ENCODE data around the gene HMOX1.
A peak's percentile ranks its signal among the peaks of the same experiment; 100 is the strongest.

The HMOX1 gene

DNA sequence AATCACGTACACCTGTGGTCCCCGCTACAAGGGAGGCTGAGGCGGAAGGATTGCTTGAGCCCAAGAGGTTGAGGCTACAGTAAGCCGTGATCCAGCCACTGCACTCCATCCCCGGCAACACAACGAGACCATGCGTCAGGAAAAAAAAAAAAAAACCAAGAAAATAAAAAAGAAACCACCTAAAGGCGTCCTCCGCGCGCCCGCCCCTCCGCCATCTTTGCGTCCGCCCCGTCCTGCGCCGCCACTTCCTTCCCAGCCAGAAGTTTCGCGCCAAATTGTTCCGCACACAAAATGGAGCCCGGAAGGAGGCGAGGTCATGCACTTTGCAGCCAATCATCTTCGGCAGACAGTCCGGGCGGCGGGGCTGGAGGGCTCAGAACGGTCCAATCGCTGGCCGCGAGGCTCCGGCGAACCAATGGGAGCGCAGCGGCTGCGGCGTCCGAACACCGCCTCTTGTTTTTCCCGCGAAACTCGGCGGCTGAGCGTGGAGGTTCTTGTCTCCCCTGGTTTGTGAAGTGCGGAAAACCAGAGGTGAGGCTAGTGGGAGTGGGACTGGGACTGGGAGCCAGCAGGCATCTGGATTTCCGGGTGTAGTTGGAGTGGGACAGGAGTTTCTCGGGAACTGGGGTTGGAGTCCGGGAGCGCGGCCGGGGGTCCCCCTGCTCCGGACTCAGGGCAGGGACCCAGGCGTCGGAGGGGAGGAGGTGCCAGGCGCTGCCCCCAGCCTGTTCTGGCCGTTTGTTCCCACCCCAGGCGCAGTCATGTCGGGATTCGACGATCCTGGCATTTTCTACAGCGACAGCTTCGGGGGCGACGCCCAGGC, 19.0 kb downstream of the HMOX1 start, which contains the start of gene MCM5:
Gene MCM5, plus strand, starts transcription at position 463 of the 823 bp plus-strand sequence. Its CDS starts 299 bp downstream, at position 762.
- Histone ChIP-seq H4K20me1 (ENCODE audit: insufficient read depth, low read length, poor library complexity, severe bottlenecking) (peaks cover 32% of the 10 kb centered on the region), H3F3A (ENCODE audit: low read depth) (no peaks in the 10 kb centered on the region), H2AFZ (ENCODE audit: low read length) (peak within 1 kb of the TSS; percentile 92), H3K4me1 (ENCODE audit: insufficient read depth, low read length, poor library complexity, severe bottlenecking) (peaks cover 38% of the 10 kb centered on the region), H3K4me3 (ENCODE audit: low read length, poor library complexity, severe bottlenecking) (peak within 1 kb of the TSS; percentile 93), H3K9me3 (ENCODE audit: insufficient read depth, low read depth, low read length) (no peaks in the 10 kb centered on the region), H3K79me2 (ENCODE audit: insufficient read depth, low read length) (peaks cover 60% of the 10 kb centered on the region), H3K4me2 (ENCODE audit: low read depth, low read length, poor library complexity, severe bottlenecking) (peak within 1 kb of the TSS; percentile 100), H3K36me3 (ENCODE audit: insufficient read depth, low read length) (peaks cover 28% of the 10 kb centered on the region; the same call in 1 of the 2 replicates), H3K9me2 (replicated peaks; ENCODE audit: low read depth, low read length) (no peaks in the 10 kb centered on the region), H3K27me3 (ENCODE audit: insufficient read depth, low read length, poor library complexity, severe bottlenecking) (peaks cover 4% of the 10 kb centered on the region), H3K9ac (ENCODE audit: low read depth, low read length, poor library complexity, severe bottlenecking) (peak within 1 kb of the TSS; percentile 99)
- TF ChIP-seq EZH2phosphoT487 (IDR thresholded peaks at IDR 0.05; ENCODE audit: borderline replicate concordance), result no peak
- TF ChIP-seq, protein P1, sequence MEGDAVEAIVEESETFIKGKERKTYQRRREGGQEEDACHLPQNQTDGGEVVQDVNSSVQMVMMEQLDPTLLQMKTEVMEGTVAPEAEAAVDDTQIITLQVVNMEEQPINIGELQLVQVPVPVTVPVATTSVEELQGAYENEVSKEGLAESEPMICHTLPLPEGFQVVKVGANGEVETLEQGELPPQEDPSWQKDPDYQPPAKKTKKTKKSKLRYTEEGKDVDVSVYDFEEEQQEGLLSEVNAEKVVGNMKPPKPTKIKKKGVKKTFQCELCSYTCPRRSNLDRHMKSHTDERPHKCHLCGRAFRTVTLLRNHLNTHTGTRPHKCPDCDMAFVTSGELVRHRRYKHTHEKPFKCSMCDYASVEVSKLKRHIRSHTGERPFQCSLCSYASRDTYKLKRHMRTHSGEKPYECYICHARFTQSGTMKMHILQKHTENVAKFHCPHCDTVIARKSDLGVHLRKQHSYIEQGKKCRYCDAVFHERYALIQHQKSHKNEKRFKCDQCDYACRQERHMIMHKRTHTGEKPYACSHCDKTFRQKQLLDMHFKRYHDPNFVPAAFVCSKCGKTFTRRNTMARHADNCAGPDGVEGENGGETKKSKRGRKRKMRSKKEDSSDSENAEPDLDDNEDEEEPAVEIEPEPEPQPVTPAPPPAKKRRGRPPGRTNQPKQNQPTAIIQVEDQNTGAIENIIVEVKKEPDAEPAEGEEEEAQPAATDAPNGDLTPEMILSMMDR (conservative IDR thresholded peaks at IDR 0.05; ENCODE audit: low read length), result no peak

DNA sequence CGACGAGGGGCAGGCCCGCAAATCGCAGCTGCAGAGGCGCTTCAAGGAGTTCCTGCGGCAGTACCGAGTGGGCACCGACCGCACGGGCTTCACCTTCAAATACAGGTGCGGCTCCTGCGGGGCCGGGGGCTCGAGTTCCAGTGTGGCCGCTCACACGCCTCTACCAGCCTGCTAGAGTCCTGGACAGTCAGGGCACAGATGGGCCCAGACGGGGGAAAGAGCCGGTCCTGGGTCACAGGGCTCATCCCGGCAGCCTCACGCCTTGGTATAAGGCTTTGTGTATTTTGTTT, 19.6 kb downstream of the HMOX1 start:
- Histone ChIP-seq H2AFZ (ENCODE audit: low read length) (peak overlapping the region; percentile 91), H3K4me2 (ENCODE audit: low read depth, low read length, poor library complexity, severe bottlenecking) (peak overlapping the region; percentile 100), H3K9ac (ENCODE audit: low read depth, low read length, poor library complexity, severe bottlenecking) (peak overlapping the region; percentile 99), H3K27me3 (ENCODE audit: insufficient read depth, low read length, poor library complexity, severe bottlenecking) (peaks cover 4% of the 10 kb centered on the region), H3F3A (ENCODE audit: low read depth) (no peaks in the 10 kb centered on the region), H3K36me3 (ENCODE audit: insufficient read depth, low read length) (peaks cover 28% of the 10 kb centered on the region; the same call in 1 of the 2 replicates), H3K79me2 (ENCODE audit: insufficient read depth, low read length) (peaks cover 65% of the 10 kb centered on the region), H3K4me1 (ENCODE audit: insufficient read depth, low read length, poor library complexity, severe bottlenecking) (peaks cover 38% of the 10 kb centered on the region), H3K9me3 (ENCODE audit: insufficient read depth, low read depth, low read length) (no peaks in the 10 kb centered on the region), H3K4me3 (ENCODE audit: low read length, poor library complexity, severe bottlenecking) (peak overlapping the region; percentile 93), H4K20me1 (ENCODE audit: insufficient read depth, low read length, poor library complexity, severe bottlenecking) (peaks cover 32% of the 10 kb centered on the region), H3K9me2 (replicated peaks; ENCODE audit: low read depth, low read length) (no peaks in the 10 kb centered on the region)
- TF ChIP-seq, protein P1 (conservative IDR thresholded peaks at IDR 0.05; ENCODE audit: low read length), result no peak
- no peak for TF ChIP-seq EZH2phosphoT487 (IDR thresholded peaks at IDR 0.05; ENCODE audit: borderline replicate concordance)

DNA sequence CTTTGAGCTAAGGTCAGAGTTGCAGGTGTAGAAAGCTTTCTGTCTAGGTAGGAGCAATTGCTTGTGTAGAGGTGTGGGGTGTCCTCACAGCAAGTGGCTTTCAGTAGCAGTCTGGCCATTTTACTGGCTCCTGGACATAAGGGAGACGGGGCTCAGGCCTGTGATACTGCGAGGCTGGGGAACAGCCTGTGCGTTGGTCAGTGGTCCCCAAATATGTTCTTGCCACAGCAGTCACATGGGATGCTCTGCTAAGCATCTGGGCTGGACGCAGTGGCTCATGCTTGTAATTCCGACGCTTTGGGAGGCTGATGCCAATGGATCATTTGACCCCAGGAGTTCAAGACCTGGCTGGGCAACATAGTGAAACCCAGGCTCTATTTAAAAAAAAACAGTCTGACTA, 21.0 kb downstream of the HMOX1 start:
- TF ChIP-seq EZH2phosphoT487 (IDR thresholded peaks at IDR 0.05; ENCODE audit: borderline replicate concordance), result no peak
- TF ChIP-seq, protein P1 (conservative IDR thresholded peaks at IDR 0.05; ENCODE audit: low read length), result no peak
- H3K9me2 ChIP-seq (replicated peaks; ENCODE audit: low read depth, low read length), result no peaks in the 10 kb centered on the region
- H3K9me3 ChIP-seq (ENCODE audit: insufficient read depth, low read depth, low read length), result no peaks in the 10 kb centered on the region
- H3F3A ChIP-seq (ENCODE audit: low read depth), result no peaks in the 10 kb centered on the region
- peaks cover 38% of the 10 kb centered on the region for H3K4me1 ChIP-seq (ENCODE audit: insufficient read depth, low read length, poor library complexity, severe bottlenecking)
- H3K4me2 ChIP-seq (ENCODE audit: low read depth, low read length, poor library complexity, severe bottlenecking), result peak overlapping the region; percentile 100
- peak overlapping the region; percentile 93 for H3K4me3 ChIP-seq (ENCODE audit: low read length, poor library complexity, severe bottlenecking)
- H3K79me2 ChIP-seq (ENCODE audit: insufficient read depth, low read length), result peaks cover 73% of the 10 kb centered on the region
- peaks cover 4% of the 10 kb centered on the region for H3K27me3 ChIP-seq (ENCODE audit: insufficient read depth, low read length, poor library complexity, severe bottlenecking)
- H3K36me3 ChIP-seq (ENCODE audit: insufficient read depth, low read length), result peaks cover 38% of the 10 kb centered on the region; the same call in 1 of the 2 replicates
- H4K20me1 ChIP-seq (ENCODE audit: insufficient read depth, low read length, poor library complexity, severe bottlenecking), result peaks cover 32% of the 10 kb centered on the region
- H2AFZ ChIP-seq (ENCODE audit: low read length), result no peak overlapping the region
- H3K9ac ChIP-seq (ENCODE audit: low read depth, low read length, poor library complexity, severe bottlenecking), result peak overlapping the region; percentile 99

All from Loucy (cell line).